DND-41 (cell line): ENCODE measurements around the gene ANAPC13.

Experiments
- CTCF ChIP-seq: IDR thresholded peaks from 2 replicates; pipeline ENCODE4 v1.5.1; 2012; ENCODE audit warnings: borderline replicate concordance, low read length, moderate library complexity, mild to moderate bottlenecking; ENCODE audit not compliant: poor library complexity, severe bottlenecking; ENCODE audit errors: extremely low read depth
- EZH2 ChIP-seq: IDR thresholded peaks from 3 replicates; pipeline ENCODE4 v1.6.1; 2012; ENCODE audit warnings: borderline replicate concordance, low read depth, mild to moderate bottlenecking, moderate library complexity, low read length, inconsistent platforms; ENCODE audit not compliant: severe bottlenecking

DNA sequence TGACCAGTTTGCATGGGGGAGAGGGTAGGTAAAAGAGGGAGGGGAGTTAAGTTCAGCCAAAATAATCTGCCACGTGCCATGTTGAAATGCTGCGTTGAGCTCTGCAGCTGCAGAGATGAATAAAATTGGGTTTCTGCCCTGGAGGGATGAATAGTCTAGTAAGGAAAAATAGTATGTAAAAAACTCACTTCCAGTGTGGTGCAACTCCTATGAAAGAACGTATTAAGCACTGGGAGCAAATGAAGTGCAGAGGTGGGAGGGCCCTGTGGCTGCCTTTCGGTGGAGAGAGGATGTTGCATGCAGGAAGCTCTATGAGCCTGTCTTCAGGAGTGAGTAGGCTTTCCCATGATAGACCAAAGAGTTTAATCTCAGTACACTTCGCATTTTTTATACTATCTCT, 8.7 kb upstream of the ANAPC13 start:
- TF ChIP-seq CTCF: no peak
- no peak for TF ChIP-seq EZH2
